ENCODE measurements around the gene NEK1. TPM values are rescaled to one million over a fixed set of nuclear protein-coding genes. Genes with fewer than 3 reads are reported as not detected.

Gene NEK1
- total RNA-seq, 4 donors from 2014 or later = 6.0 to 18.2 (median 7.1) TPM

GRCh38 chr4:169492436-169493163 is 119.8 kb downstream of the NEK1 start:
- Histone ChIP-seq H3K36me3 (no peaks in the 10 kb centered on the region), H3K4me3 (no peak overlapping the region)
- DNase-seq = peak in 1 of 3 donors; percentile 70

GRCh38 chr4:169491211-169491610 is 121.2 kb downstream of the NEK1 start:
- Histone ChIP-seq H3K4me3 (no peak overlapping the region), H3K27ac (no peak overlapping the region), H3K9me3 (peaks cover 0 to 4% (median 0%) of the 10 kb centered on the region in 4 donors), H3K36me3 (no peaks in the 10 kb centered on the region), H3K27me3 (no peaks in the 10 kb centered on the region), H3K4me1 (no peaks in the 10 kb centered on the region)
- TF ChIP-seq CTCF (IDR thresholded peaks at IDR 0.05) = no peak
- TF ChIP-seq POLR2A (IDR thresholded peaks at IDR 0.05) = no peak
- no peak for DNase-seq

More at GRCh38 chr4:169492436-169493163, 119.8 kb downstream of the NEK1 start:
- Histone ChIP-seq H3K27me3 (no peaks in the 10 kb centered on the region), H3K27ac (no peak overlapping the region), H3K9me3 (peaks cover 0 to 4% (median 0%) of the 10 kb centered on the region in 4 donors), H3K4me1 (no peaks in the 10 kb centered on the region)
- TF ChIP-seq POLR2A (IDR thresholded peaks at IDR 0.05) (no peak), CTCF (IDR thresholded peaks at IDR 0.05) (peak; percentile 28 to 86 (median 62))

GRCh38 chr4:169489306-169489705 is 123.1 kb downstream of the NEK1 start:
- Histone ChIP-seq H3K4me1 (peaks cover 0 to 4% (median 0%) of the 10 kb centered on the region in 4 donors), H3K4me3 (no peak overlapping the region), H3K27me3 (no peaks in the 10 kb centered on the region), H3K9me3 (peaks cover 0 to 4% (median 0%) of the 10 kb centered on the region in 4 donors), H3K27ac (no peak overlapping the region), H3K36me3 (no peaks in the 10 kb centered on the region)
- DNase-seq = no peak
- TF ChIP-seq CTCF (IDR thresholded peaks at IDR 0.05) = no peak
- no peak for TF ChIP-seq POLR2A (IDR thresholded peaks at IDR 0.05)

- Histone ChIP-seq H3K4me1 (peaks cover 0 to 4% (median 0%) of the 10 kb centered on the region in 4 donors), H3K9me3 (no peaks in the 10 kb centered on the region), H3K27ac (no peak overlapping the region), H3K36me3 (no peaks in the 10 kb centered on the region), H3K4me3 (no peak overlapping the region), H3K27me3 (no peaks in the 10 kb centered on the region)
- peak in 4 of 6 experiments; percentile 46 to 81 (median 74) for TF ChIP-seq CTCF (IDR thresholded peaks at IDR 0.05)
- TF ChIP-seq POLR2A (IDR thresholded peaks at IDR 0.05) = no peak
- peak in 1 of 3 donors; percentile 68 for DNase-seq
Observed at GRCh38 chr4:169485791-169486742, 126.3 kb downstream of the NEK1 start.

- TF ChIP-seq POLR2A (IDR thresholded peaks at IDR 0.05) (no peak), CTCF (IDR thresholded peaks at IDR 0.05) (no peak)
- Histone ChIP-seq H3K4me1 (peaks cover 0 to 4% (median 0%) of the 10 kb centered on the region in 4 donors), H3K9me3 (no peaks in the 10 kb centered on the region), H3K4me3 (no peak overlapping the region), H3K36me3 (no peaks in the 10 kb centered on the region), H3K27me3 (no peaks in the 10 kb centered on the region), H3K27ac (no peak overlapping the region)
- no peak for DNase-seq
Observed at GRCh38 chr4:169485086-169485485, 127.3 kb downstream of the NEK1 start.
